Superior temporal gyrus (tissue), 1 donor: ENCODE results near the gene TTC9.
"Not testable (repeated sequence)": the region's sequence is repeated elsewhere in the genome, so short reads cannot be mapped to it uniquely, and the experiment has no call there.

Experiments
- DNase-seq: peaks from one replicate; pipeline ENCODE4 v3.0.0-alpha.2; 2016; ENCODE audit errors: extremely low spot score

Gene TTC9

DNA sequence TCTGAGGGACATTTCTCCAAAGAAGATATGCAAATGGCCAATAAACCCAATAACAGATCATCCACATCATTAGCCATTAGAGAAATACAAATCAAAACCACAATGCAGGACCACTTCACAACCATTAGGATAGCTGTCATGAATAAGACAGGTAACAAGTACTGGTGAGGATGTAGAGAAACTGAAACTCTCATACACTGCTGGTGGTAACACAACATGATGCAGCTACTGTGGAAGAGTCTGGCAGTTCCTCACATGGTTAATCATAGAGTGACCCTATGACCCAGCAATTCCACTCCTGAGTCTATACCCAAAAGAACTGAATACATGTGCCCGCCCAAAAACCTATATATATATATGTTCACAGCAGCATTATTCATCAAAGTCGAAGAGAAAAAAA, 39.0 kb downstream of the TTC9 start:
- DNase-seq = no peak

GRCh38 chr14:70683983-70684382, 42.3 kb downstream of the TTC9 start:
- no peak for DNase-seq

DNA sequence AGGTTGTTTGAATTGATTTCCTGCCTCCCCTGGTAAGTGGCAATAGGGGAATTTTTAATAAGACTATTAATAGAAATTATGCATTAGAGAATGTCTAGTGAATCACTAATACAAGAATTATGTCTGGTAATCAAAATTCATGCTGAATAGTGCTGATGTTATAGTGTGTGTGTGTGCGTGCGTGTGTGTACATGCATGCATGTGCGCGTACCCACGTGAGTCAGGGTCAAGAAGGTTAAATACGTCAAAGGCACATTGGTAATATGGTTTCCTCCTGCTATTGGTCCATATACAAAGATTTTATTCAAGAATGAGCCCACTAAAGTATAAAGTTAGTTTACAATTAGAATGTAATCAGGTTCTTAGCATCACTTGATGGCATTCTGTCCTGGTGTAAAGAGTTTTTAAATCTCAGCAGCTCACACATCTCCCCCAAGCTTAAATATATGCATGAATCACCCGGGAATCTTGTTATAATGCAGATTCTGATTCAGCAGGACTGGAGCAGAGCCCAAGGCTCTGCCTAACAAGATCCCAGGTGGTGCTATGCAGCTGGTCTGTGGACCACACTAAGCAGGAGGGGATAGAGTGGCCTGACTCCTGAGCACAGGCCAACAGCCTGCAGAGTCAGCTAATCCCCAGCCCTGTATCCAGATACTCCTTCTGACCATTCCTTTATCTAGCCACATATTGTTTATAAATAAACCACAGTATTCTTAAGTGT, 43.9 kb downstream of the TTC9 start:
- peak; percentile 30 for DNase-seq

GRCh38 chr14:70692210-70692609, 50.5 kb downstream of the TTC9 start:
- DNase-seq = no peak

GRCh38 chr14:70696026-70696425, 54.3 kb downstream of the TTC9 start:
- no peak for DNase-seq

DNA sequence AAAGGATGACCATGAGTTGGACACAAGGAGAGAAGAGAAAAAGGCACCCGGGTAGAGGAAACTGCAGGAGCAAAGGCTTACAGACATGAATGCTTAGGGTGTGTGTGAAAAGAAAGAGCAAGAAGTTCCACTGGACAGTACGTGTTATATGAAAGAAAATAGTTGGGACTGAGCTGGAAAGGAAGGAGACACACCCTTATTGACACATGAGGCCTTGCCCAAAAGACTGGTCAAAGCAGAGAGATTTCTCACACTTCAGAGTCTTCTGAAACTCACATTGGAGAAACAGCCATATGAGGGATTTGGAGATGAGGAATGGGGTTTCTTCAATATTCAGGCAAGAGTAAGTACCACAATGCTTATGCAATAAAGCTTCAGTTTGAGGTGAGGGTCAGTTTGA, 56.0 kb downstream of the TTC9 start:
- no peak for DNase-seq

GRCh38 chr14:70698288-70698687, 56.6 kb downstream of the TTC9 start:
- DNase-seq = no peak

GRCh38 chr14:70699646-70700045, 57.9 kb downstream of the TTC9 start:
- DNase-seq = no peak

DNA sequence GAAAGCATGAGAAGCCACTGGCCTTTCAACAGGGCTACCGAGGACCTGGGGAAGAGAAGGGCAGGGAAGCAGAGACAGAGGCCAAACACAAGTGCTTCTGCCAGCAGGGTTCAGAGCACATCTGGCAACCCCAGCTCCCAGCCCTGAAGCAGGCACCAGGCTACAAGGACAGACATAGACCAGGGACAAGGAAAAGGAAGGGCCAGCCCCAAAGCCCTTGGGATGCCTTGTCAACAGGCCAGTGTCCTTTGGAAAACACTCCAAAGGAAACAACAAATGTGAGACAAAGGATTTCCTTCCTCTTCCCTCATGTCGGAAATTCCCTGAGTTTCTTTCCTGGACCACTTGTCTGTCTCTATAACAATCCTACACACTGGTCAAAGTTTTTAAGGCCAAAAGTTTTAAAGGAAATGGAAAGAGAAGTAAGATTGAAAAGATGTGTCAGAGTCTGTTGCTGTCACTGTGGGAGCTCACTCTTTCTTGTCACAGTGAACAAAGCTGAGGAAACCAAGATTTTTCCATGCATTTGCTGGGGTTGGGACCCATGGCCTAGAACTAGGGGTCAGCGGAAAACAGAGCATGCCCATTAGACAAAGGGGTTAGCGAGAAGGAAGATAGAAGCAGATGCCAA, 59.4 kb downstream of the TTC9 start:
- DNase-seq = no peak

GRCh38 chr14:70701610-70702009, 59.9 kb downstream of the TTC9 start:
- no peak for DNase-seq

DNA sequence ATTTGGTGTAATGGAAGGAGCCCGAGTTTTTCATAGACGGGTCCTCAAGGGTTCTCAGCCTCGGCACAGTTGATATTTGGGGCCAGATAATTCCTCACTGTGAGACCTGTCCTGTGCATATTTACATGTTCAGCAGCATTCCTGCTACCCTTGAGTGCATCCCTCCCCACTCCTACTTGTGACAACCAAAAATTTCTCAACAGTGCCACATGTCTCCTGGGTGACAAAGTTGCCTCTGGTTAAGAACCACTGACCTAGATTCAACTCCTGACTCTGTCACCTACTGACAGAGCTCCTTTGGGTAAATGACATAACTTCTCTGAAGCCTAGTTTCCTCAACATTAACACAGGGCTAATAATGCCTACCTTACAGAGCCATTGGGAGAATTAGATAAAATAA, 60.4 kb downstream of the TTC9 start:
- DNase-seq = no peak

DNA sequence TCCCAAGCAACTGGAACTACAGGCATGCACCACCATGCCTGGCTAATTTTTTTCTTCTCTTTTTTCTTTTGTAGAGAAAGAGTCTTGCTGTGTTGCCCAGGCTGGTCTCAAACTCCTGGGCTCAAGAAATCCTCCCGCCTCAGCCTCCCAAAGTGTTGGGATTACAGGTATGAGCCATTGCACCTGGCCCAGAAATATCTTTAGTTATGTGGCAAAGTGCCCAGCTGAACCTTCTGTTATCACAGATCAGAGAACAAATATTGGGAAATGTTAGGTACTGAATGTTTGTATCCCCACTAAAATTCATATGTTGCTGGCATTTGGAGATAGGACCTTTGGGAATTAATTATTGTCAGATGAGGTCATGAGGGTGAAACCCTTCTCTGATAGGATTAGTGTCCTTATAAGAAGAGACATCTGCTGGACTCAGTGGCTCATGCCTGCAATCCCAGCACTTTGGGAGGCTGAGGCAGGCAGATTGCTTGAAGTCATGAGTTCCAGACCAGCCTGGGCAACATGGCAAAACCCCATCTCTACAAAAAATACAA, 62.0 kb downstream of the TTC9 start:
- DNase-seq = not testable (repeated sequence)

- no peak for DNase-seq
Observed at GRCh38 chr14:70704960-70705359, 63.2 kb downstream of the TTC9 start.

DNA sequence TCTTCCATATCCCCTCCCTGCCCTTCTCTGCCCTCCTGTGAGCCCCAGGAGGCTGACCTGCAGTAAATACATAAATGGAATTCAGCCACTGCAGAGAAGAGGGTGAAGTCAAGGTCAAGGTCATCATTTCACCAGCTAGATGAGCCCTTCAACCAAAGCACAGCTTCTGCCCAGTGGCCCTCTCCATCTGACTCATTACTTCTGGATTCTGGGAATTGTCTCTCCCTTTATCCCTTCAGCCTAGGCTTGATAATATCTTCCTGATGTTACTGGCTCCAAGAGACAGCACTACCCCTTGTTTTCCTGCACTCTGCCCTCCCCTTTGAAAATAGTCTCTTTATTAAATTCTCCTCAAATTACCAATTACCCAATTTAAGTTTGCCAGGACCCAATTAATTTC, 64.5 kb downstream of the TTC9 start:
- no peak for DNase-seq

DNA sequence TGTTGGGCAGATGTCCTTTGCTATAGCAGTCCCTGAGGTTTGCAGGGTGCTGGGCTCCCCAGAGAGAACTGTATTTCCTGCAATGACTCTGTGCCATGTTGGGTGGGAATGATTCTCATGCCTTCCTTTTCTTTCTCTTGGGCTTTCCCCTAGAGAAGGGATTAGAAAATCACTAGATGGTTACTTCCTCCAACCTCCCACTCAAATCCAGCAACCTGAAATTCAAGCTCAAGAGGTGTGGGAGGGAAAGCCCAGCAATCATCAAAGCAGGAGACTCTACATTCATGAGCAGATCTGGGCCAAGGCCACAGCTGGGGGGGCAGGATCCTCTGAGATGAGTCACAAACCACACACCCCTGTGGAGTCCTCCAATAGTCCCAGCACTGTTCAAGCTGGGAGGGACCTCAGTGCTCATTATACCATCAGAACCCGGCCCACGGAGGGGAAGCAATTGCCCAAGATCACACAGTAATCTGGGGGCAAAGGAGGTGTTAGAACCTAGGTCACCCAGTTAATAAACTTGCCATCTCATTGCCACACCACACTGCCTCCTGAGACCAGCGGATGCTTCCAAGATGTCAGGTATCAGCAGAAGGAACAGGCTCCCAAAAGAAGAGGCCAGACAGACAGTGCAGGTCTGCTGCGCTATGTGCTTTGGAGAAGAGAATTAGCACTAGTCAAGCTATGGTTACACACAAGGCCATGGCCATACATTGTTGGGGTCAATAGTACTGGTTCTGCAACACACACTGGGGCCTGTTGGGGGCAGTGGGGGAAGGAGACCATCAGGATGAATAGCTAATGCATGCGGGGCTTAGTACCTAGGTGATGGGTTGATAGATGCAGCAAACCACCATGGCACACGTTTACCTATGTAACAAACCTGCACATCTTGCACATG, 65.7 kb downstream of the TTC9 start:
- DNase-seq = no peak

DNA sequence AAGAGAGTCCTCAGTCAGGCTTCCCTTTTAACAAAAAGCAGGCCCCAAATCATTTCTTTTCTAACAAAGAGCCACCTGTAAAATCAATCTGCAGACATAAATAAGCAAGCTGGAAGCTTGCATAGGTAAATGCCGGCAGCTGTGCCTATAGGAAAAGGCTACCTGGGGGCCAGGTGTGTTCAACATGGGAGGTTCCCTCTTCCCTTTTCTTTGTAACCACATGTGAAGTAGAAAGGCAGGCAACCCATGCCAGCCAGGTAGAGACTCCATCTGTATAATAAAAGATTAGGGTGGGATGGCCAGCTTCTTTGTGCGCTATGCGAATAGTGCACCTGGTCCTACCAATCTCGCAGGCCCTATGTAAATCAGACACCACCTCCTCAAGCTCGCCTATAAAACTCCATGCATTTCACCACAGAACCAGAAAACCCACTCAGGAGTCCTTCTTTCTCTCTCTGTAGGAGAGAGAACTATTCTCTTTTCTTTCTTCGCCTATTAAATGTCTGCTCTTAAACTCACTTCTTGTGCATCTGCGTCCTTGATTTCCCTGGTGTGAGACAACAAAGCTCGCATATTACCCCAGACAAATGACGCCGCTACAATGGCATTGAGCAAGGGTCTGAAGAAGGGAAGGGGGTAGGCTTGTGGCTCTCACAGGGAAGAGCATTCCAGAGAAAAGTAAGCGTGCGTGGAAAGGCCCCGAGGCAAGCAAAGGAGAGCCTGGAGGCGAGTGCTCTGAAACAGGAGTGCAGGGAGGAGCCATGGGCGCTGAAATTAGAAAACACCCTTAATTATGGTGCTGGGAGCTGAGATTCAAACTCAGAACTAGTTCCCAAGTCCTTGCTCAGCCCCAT, 67.2 kb downstream of the TTC9 start:
- DNase-seq = no peak

DNA sequence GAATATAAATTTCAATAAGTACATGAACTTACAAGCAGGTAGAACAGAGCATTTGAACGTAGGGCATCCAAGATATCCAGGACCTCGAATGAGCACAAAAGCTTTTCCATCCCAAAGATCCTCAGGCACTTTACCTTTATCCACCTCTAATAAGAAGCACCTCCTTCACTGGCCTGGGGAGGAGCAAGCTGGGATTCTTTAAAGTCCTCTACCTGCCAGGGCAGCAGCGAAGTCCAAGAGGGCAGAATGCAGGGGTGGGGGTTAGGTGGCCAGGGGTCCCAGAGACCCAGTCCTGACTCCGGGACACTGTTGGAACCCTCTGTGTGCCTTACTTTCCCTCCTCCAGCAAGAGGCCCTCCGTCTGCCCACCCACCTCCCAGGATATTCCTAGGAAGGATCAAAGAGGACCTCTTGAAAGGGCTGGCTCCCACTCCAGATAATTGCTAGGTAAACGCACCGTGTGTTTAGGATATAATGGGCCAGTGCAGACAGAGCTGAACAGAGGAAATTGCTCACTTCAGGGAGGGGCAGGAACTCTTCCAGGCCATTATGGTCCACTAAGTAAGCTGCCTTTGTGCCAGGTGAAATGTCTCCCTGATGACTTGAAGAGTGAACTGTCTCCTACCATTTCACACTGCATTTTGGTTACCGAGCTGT, 68.1 kb downstream of the TTC9 start:
- no peak for DNase-seq

GRCh38 chr14:70711451-70711850, 69.7 kb downstream of the TTC9 start:
- no peak for DNase-seq

- no peak for DNase-seq
Observed at GRCh38 chr14:70713096-70713495, 71.4 kb downstream of the TTC9 start.

- DNase-seq = no peak
Observed at GRCh38 chr14:70713511-70713916, 71.8 kb downstream of the TTC9 start.

DNA sequence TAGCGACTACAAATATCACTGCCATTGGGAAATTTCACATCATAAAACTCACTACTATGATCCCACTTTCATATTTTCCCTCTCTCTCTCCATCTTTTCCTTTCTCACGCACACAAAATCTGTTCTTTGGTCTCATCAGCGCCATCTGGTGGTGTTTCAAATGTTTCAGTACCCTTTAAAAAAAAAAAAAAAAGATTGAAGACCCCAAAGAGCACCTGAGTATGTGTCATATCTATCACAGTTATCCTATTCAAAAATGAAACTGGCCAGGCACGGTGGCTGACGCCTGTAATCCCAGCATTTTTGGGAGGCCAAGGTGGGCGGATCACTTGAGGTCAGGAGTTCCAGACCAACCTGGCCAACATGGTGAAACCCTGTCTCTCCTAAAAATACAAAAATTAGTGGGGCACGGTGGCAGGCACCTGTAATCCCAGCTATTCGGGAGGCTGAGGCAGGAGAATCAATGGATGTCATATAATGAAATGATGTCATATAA, 72.4 kb downstream of the TTC9 start:
- peak; percentile 71 for DNase-seq
